Breast epithelium (tissue), 3 donors: ENCODE measurements around the gene MYO3B.

Experiments used
- CTCF ChIP-seq, 3 donors: fragments of 450-650 bp; IDR thresholded peaks; one replicate each; pipeline ENCODE4 v1.5.1; 2016 to 2017; ENCODE audit warnings: antibody characterized with exemption in 3 of 3, mild to moderate bottlenecking in 3 of 3, moderate library complexity in 3 of 3
- POLR2A ChIP-seq: fragments of 450-650 bp; IDR thresholded peaks from one replicate; pipeline ENCODE4 v1.6.1; 2016; ENCODE audit warnings: antibody characterized with exemption, mild to moderate bottlenecking, moderate library complexity

DNA sequence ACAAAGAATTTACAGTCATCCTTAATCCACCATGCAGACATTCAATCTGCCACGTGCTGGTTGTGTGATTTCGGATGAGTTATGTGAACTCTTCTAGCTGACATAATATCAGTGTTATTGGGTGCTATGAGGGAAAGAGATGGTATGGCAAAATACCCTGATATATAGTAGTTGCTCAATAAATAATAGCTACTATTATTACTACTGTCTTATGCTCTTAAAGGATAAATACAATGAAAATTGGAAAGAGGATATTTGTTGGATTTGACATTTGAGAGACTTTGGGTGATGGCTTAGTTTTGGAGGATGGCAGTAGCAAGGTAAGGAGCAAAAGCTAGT lies 86.5 kb downstream of the MYO3B start:
- TF ChIP-seq CTCF (IDR thresholded peaks at IDR 0.05) (no peak), POLR2A (no peak)
